KMS-11 (cell line): ENCODE measurements around the gene PHYH.

Experiments used
- H2AFZ ChIP-seq: fragments of 200-600 bp; sonication (generic); 2 replicates; pipeline ENCODE4 v1.6.1; 2016; ENCODE audit warnings: antibody characterized with exemption, mixed run types, low read depth
- H3K27ac ChIP-seq: fragments of 200-600 bp; sonication (generic); 2 replicates; pipeline ENCODE4 v1.6.1; 2016; ENCODE audit warnings: mild to moderate bottlenecking, mixed run types
- H3K27me3 ChIP-seq: fragments of 200-600 bp; sonication (generic); 2 replicates; pipeline ENCODE4 v1.6.1; 2017; ENCODE audit warnings: mild to moderate bottlenecking, low read depth, mixed run types, moderate library complexity; ENCODE audit not compliant: insufficient read depth
- H3K36me3 ChIP-seq: fragments of 200-600 bp; sonication (generic); 2 replicates; pipeline ENCODE4 v1.6.1; 2017; ENCODE audit warnings: mild to moderate bottlenecking, mixed run types; ENCODE audit not compliant: insufficient read depth
- H3K4me1 ChIP-seq: fragments of 200-600 bp; sonication (generic); 2 replicates; pipeline ENCODE4 v1.6.1; 2016; ENCODE audit warnings: mild to moderate bottlenecking, low read depth, mixed run types; ENCODE audit not compliant: poor library complexity, severe bottlenecking
- H3K4me2 ChIP-seq: fragments of 200-600 bp; sonication (generic); 2 replicates; pipeline ENCODE4 v1.7.0; 2016; ENCODE audit warnings: mild to moderate bottlenecking, mixed run types
- H3K4me3 ChIP-seq: fragments of 200-600 bp; sonication (generic); IDR thresholded peaks from 2 replicates; pipeline ENCODE4 v1.6.1; 2017; ENCODE audit warnings: low read depth, low read length, mixed read lengths; ENCODE audit not compliant: insufficient read depth
- H3K79me2 ChIP-seq: fragments of 200-600 bp; sonication (generic); 2 replicates; pipeline ENCODE4 v1.6.1; 2016; ENCODE audit warnings: low read depth, mixed run types; ENCODE audit not compliant: insufficient read depth
- H3K9ac ChIP-seq: fragments of 200-600 bp; sonication (generic); 2 replicates; pipeline ENCODE4 v1.6.1; 2016; ENCODE audit warnings: mild to moderate bottlenecking, mixed run types
- H4K20me1 ChIP-seq: fragments of 200-600 bp; sonication (generic); 2 replicates; pipeline ENCODE4 v1.6.1; 2016; ENCODE audit warnings: mild to moderate bottlenecking, mixed run types; ENCODE audit not compliant: insufficient read depth
- CTCF ChIP-seq: fragments of 200-600 bp; sonication (generic); conservative IDR thresholded peaks from 2 replicates; pipeline ENCODE4 v1.6.1; 2017; ENCODE audit warnings: low read depth, mild to moderate bottlenecking, antibody characterized with exemption, low read length, moderate library complexity, mixed read lengths

PHYH gene

GRCh38 chr10:13317474-13317873, 17.6 kb upstream of the PHYH start:
- Histone ChIP-seq H3K36me3 (no peaks in the 10 kb centered on the region; the same call in 1 of the 2 replicates), H3K4me1 (no peaks in the 10 kb centered on the region), H3K27ac (no peak overlapping the region), H3K4me3 (no peak overlapping the region), H4K20me1 (no peaks in the 10 kb centered on the region), H3K4me2 (no peak overlapping the region), H2AFZ (no peak overlapping the region), H3K9ac (no peak overlapping the region), H3K79me2 (no peaks in the 10 kb centered on the region), H3K27me3 (no peaks in the 10 kb centered on the region)
- TF ChIP-seq CTCF: no peak

GRCh38 chr10:13316635-13317311, 16.9 kb upstream of the PHYH start:
- Histone ChIP-seq H3K4me3 (no peak overlapping the region), H3K4me1 (no peaks in the 10 kb centered on the region)

GRCh38 chr10:13315361-13315760, 15.5 kb upstream of the PHYH start:
- Histone ChIP-seq H3K9ac (no peak overlapping the region), H3K27me3 (no peaks in the 10 kb centered on the region), H3K79me2 (no peaks in the 10 kb centered on the region), H4K20me1 (no peaks in the 10 kb centered on the region), H3K4me1 (no peaks in the 10 kb centered on the region), H3K4me2 (no peak overlapping the region), H2AFZ (no peak overlapping the region), H3K36me3 (no peaks in the 10 kb centered on the region; the same call in 1 of the 2 replicates), H3K4me3 (no peak overlapping the region), H3K27ac (no peak overlapping the region)
- TF ChIP-seq CTCF: no peak

More at GRCh38 chr10:13316635-13317311, 16.9 kb upstream of the PHYH start:
- Histone ChIP-seq H3K4me2 (no peak overlapping the region), H3K27ac (no peak overlapping the region), H3K9ac (no peak overlapping the region), H4K20me1 (no peaks in the 10 kb centered on the region), H3K27me3 (no peaks in the 10 kb centered on the region), H3K36me3 (no peaks in the 10 kb centered on the region; the same call in 1 of the 2 replicates), H2AFZ (no peak overlapping the region), H3K79me2 (no peaks in the 10 kb centered on the region)
- TF ChIP-seq CTCF: no peak

- Histone ChIP-seq H3K27me3 (no peaks in the 10 kb centered on the region), H3K4me2 (no peak overlapping the region)
Measured at GRCh38 chr10:13311177-13311575, 11.3 kb upstream of the PHYH start.

More at GRCh38 chr10:13311177-13311575, 11.3 kb upstream of the PHYH start:
- H3K4me1 ChIP-seq: no peaks in the 10 kb centered on the region
- no peak overlapping the region for H3K9ac ChIP-seq
- H3K36me3 ChIP-seq: no peaks in the 10 kb centered on the region
- H3K79me2 ChIP-seq: no peaks in the 10 kb centered on the region
- no peaks in the 10 kb centered on the region for H4K20me1 ChIP-seq
- no peak overlapping the region for H3K4me3 ChIP-seq
- no peak for TF ChIP-seq CTCF
- H2AFZ ChIP-seq: no peak overlapping the region
- H3K27ac ChIP-seq: no peak overlapping the region
